Neural crest cell (in vitro differentiated cells): Measurements from ENCODE around the gene TMEM91. TPM values are rescaled to one million over a fixed set of nuclear protein-coding genes. Genes with fewer than 3 reads are reported as not detected.

Experiments used
- DNase-seq: peaks from one replicate; pipeline ENCODE4 v3.0.0; 2021; ENCODE audit warnings: low read depth, mixed read lengths, low spot score
- H3K27ac Mint-ChIP-seq: one replicate; pipeline ENCODE4 v1.8.0; 2021; ENCODE audit warnings: mild to moderate bottlenecking, mixed read lengths; ENCODE audit not compliant: unreplicated experiment
- H3K27me3 Mint-ChIP-seq: 2 replicates; pipeline ENCODE4 v1.8.0; 2021; ENCODE audit warnings: low read depth, mild to moderate bottlenecking, mixed read lengths
- H3K36me3 Mint-ChIP-seq: 2 replicates; pipeline ENCODE4 v1.8.0; 2021; ENCODE audit warnings: low read depth, mild to moderate bottlenecking, mixed read lengths
- H3K4me1 Mint-ChIP-seq: 2 replicates; pipeline ENCODE4 v1.8.0; 2021; ENCODE audit warnings: mixed read lengths
- H3K4me3 Mint-ChIP-seq: one replicate; pipeline ENCODE4 v1.8.0; 2021; ENCODE audit warnings: mild to moderate bottlenecking, mixed read lengths
- H3K9me3 Mint-ChIP-seq: 2 replicates; pipeline ENCODE4 v1.8.0; 2021; ENCODE audit warnings: mixed read lengths
- CTCF ChIP-seq: fragments of 200-600 bp; sonication (generic); conservative IDR thresholded peaks from 2 replicates; pipeline ENCODE4 v1.5.0; 2021; ENCODE audit warnings: antibody characterized with exemption, mild to moderate bottlenecking
- total RNA-seq: library from RNA; stranded (reverse); gene quantifications from 2 replicates; pipeline ENCODE4 v1.2.1, GENCODE V29; 2021

The TMEM91 gene
- total RNA-seq, 1 donor from 2014 or later, result 6.6 TPM

GRCh38 chr19:41351339-41352245 lies 24.7 kb upstream of the TMEM91 start:
- H3K4me1 Mint-ChIP-seq, result peaks cover 30% of the 10 kb centered on the region
- H3K36me3 Mint-ChIP-seq, result no peaks in the 10 kb centered on the region
- TF ChIP-seq CTCF, result no peak
- no peaks in the 10 kb centered on the region for H3K9me3 Mint-ChIP-seq
- peak overlapping the region; percentile 83 for H3K4me3 Mint-ChIP-seq
- no peak overlapping the region for H3K27ac Mint-ChIP-seq
- DNase-seq, result no peak
- peaks cover 57% of the 10 kb centered on the region for H3K27me3 Mint-ChIP-seq

- no peak for DNase-seq
- H3K27ac Mint-ChIP-seq, result no peak overlapping the region
- TF ChIP-seq CTCF, result no peak
- no peaks in the 10 kb centered on the region for H3K9me3 Mint-ChIP-seq
- H3K4me3 Mint-ChIP-seq, result peak overlapping the region; percentile 83
- H3K36me3 Mint-ChIP-seq, result peaks cover 3% of the 10 kb centered on the region
- peaks cover 30% of the 10 kb centered on the region for H3K4me1 Mint-ChIP-seq
- peaks cover 57% of the 10 kb centered on the region for H3K27me3 Mint-ChIP-seq
Measured at GRCh38 chr19:41352279-41352608, 24.1 kb upstream of the TMEM91 start.

- H3K9me3 Mint-ChIP-seq, result no peaks in the 10 kb centered on the region
- peaks cover 57% of the 10 kb centered on the region for H3K27me3 Mint-ChIP-seq
- H3K36me3 Mint-ChIP-seq, result peaks cover 3% of the 10 kb centered on the region
- TF ChIP-seq CTCF, result no peak
- H3K27ac Mint-ChIP-seq, result no peak overlapping the region
- DNase-seq, result peak; percentile 40
- peak overlapping the region; percentile 93 for H3K4me3 Mint-ChIP-seq
- H3K4me1 Mint-ChIP-seq, result peaks cover 30% of the 10 kb centered on the region
Measured at GRCh38 chr19:41352609-41353465, 23.5 kb upstream of the TMEM91 start.

GRCh38 chr19:41353466-41354342 lies 22.6 kb upstream of the TMEM91 start, which contains the start of gene TGFB1:
TSS of gene TGFB1 (minus strand) at chr19:41353922. CDS start at chr19:41353044, 878 bp downstream.
- Mint-ChIP-seq H3K36me3 (peaks cover 3% of the 10 kb centered on the region), H3K27ac (no peak within 1 kb of the TSS), H3K4me1 (peaks cover 30% of the 10 kb centered on the region), H3K9me3 (no peaks in the 10 kb centered on the region), H3K4me3 (peak within 1 kb of the TSS; percentile 93), H3K27me3 (peaks cover 57% of the 10 kb centered on the region)
- DNase-seq, result peak; percentile 67
- TF ChIP-seq CTCF, result peak; percentile 89
